Measurements from ENCODE around the gene ZNRF2.

GRCh38 chr7:30332549-30332948, 48.2 kb downstream of the ZNRF2 start:
- TF ChIP-seq, protein P1, sequence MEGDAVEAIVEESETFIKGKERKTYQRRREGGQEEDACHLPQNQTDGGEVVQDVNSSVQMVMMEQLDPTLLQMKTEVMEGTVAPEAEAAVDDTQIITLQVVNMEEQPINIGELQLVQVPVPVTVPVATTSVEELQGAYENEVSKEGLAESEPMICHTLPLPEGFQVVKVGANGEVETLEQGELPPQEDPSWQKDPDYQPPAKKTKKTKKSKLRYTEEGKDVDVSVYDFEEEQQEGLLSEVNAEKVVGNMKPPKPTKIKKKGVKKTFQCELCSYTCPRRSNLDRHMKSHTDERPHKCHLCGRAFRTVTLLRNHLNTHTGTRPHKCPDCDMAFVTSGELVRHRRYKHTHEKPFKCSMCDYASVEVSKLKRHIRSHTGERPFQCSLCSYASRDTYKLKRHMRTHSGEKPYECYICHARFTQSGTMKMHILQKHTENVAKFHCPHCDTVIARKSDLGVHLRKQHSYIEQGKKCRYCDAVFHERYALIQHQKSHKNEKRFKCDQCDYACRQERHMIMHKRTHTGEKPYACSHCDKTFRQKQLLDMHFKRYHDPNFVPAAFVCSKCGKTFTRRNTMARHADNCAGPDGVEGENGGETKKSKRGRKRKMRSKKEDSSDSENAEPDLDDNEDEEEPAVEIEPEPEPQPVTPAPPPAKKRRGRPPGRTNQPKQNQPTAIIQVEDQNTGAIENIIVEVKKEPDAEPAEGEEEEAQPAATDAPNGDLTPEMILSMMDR (IDR thresholded peaks at IDR 0.05): no peak
- no peak for TF ChIP-seq POLR2A (IDR thresholded peaks at IDR 0.05)

Measured in adrenal gland (tissue), 5 donors.